HAP-1 (cell line): ENCODE measurements around the gene SLAIN2.

Experiments
- DNase-seq, 2 experiments: peaks; one replicate each; pipeline ENCODE4 v3.0.0-alpha.2; 2016 to 2020; ENCODE audit warnings: low spot score in 2 of 2
- H3K27me3 ChIP-seq: fragments of 250-450 bp; sonication (Bioruptor Pico); 2 replicates; pipeline ENCODE4 v1.5.1; 2020; ENCODE audit warnings: low read depth, mild to moderate bottlenecking, moderate library complexity
- H3K36me3 ChIP-seq: fragments of 250-450 bp; sonication (Bioruptor Pico); replicated peaks from 2 replicates; pipeline ENCODE4 v1.5.1; 2020; ENCODE audit warnings: mild to moderate bottlenecking
- H3K4me1 ChIP-seq: fragments of 250-450 bp; sonication (Bioruptor Pico); 2 replicates; pipeline ENCODE4 v1.5.1; 2020; ENCODE audit warnings: mild to moderate bottlenecking
- H3K4me3 ChIP-seq: fragments of 250-450 bp; sonication (Bioruptor Pico); 2 replicates; pipeline ENCODE4 v1.5.1; 2020; ENCODE audit warnings: mild to moderate bottlenecking, moderate library complexity
- H3K9me3 ChIP-seq: fragments of 250-450 bp; sonication (Bioruptor Pico); 2 replicates; pipeline ENCODE4 v1.5.1; 2020; ENCODE audit warnings: mild to moderate bottlenecking, moderate library complexity
- in situ Hi-C: fragments of 300-500 bp; cut with MboI; formaldehyde crosslinking; loops from 3 replicates; pipeline ENCODE4 v1.14.3; 2020; ENCODE audit warnings: low sequenced_read_pairs, inconsistent platforms, mixed read lengths

SLAIN2 gene

DNA sequence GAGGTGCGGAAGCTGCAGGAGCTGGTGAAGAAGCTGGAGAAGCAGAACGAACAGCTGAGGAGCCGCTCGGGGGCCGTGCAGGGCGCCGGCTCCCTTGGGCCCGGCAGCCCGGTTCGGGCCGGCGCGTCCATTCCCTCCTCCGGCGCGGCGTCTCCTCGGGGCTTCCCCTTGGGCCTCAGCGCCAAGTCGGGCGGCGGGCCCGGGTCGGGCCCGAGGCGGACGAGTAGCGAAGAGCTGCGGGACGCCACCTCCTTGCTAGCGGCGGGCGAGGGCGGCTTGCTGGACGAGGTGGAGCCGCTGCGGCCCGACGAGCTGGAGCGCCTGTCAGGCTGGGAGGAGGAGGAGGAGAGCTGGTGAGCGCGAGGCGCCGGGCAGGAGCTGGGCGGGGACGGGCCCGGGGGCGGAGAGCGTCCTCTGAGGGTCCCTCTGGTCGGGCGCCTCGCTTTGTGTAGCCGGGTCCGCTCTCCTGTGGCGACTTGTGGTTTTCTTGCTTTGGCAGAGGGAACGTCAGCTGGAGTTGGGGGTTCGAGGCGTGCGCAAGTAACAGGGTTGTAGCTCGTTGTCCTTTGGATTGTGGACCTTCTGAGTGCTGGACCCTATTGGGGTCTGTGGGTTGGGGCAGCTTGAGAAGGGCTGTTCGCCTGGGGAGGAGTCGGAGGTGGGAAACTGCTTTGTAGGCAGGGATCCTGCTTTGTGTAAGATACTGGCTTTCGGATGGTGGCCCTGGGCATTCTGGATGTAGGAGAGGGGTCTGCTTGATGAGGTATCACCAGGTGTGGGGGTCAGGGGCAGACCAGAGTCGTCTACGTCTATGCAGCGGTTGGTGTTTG, 662 bp downstream of the SLAIN2 start:
- peak; percentile 64 to 77 for DNase-seq
- peaks cover 4% of the 10 kb centered on the region; the same call in 1 of the 2 replicates for H3K36me3 ChIP-seq
- peak overlapping the region; percentile 89 for H3K4me3 ChIP-seq
- no peaks in the 10 kb centered on the region for H3K9me3 ChIP-seq
- in situ Hi-C loops: no loop called here
- no peaks in the 10 kb centered on the region for H3K27me3 ChIP-seq
- peaks cover 26% of the 10 kb centered on the region for H3K4me1 ChIP-seq

DNA sequence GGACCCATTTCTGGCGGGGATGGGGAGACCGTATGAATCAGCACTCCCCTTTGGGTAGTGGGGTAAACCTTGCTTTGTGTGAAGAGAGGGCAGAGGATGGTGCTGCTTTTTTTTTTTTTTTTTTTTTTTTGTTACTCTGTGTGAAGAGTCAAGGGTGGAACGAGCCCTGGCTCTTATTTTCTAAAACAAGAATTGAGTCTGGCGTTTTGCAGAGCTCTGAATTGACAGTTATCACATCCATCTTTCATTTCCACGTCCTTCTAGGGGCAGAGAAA, 1.2 kb downstream of the SLAIN2 start:
- Histone ChIP-seq H3K36me3 (peaks cover 4% of the 10 kb centered on the region; the same call in 1 of the 2 replicates), H3K4me1 (peaks cover 26% of the 10 kb centered on the region), H3K9me3 (no peaks in the 10 kb centered on the region), H3K27me3 (no peaks in the 10 kb centered on the region), H3K4me3 (peak overlapping the region; percentile 89)
- in situ Hi-C loops: no loop called here
- no peak for DNase-seq

- no peak for DNase-seq
- H3K4me3 ChIP-seq: peak overlapping the region; percentile 89
- in situ Hi-C loops: no loop called here
These were observed 1.7 kb downstream of the SLAIN2 start for GRCh38 chr4:48343035-48343434.

GRCh38 chr4:48343551-48343950, 2.2 kb downstream of the SLAIN2 start:
- Histone ChIP-seq H3K27me3 (no peaks in the 10 kb centered on the region), H3K4me3 (no peak overlapping the region), H3K4me1 (peaks cover 26% of the 10 kb centered on the region), H3K9me3 (no peaks in the 10 kb centered on the region), H3K36me3 (peaks cover 4% of the 10 kb centered on the region; the same call in 1 of the 2 replicates)
- in situ Hi-C loops: no loop called here
- no peak for DNase-seq

More at GRCh38 chr4:48343035-48343434, 1.7 kb downstream of the SLAIN2 start:
- H3K4me1 ChIP-seq: peaks cover 26% of the 10 kb centered on the region
- H3K36me3 ChIP-seq: peaks cover 4% of the 10 kb centered on the region; the same call in 1 of the 2 replicates
- no peaks in the 10 kb centered on the region for H3K27me3 ChIP-seq
- H3K9me3 ChIP-seq: no peaks in the 10 kb centered on the region

- in situ Hi-C loops: no loop called here
- H3K4me1 ChIP-seq: peaks cover 20% of the 10 kb centered on the region
- no peak for DNase-seq
- H3K27me3 ChIP-seq: no peaks in the 10 kb centered on the region
- H3K4me3 ChIP-seq: no peak overlapping the region
- H3K36me3 ChIP-seq: peaks cover 4% of the 10 kb centered on the region; the same call in 1 of the 2 replicates
- H3K9me3 ChIP-seq: no peaks in the 10 kb centered on the region
These were observed 4.2 kb downstream of the SLAIN2 start for GRCh38 chr4:48345542-48345941.

- no peaks in the 10 kb centered on the region for H3K27me3 ChIP-seq
- H3K9me3 ChIP-seq: no peaks in the 10 kb centered on the region
- no peak overlapping the region for H3K4me3 ChIP-seq
- H3K4me1 ChIP-seq: peaks cover 20% of the 10 kb centered on the region
- in situ Hi-C loops: no loop called here
- H3K36me3 ChIP-seq: peaks cover 2% of the 10 kb centered on the region; the same call in 1 of the 2 replicates
- no peak for DNase-seq
These were observed 5.3 kb downstream of the SLAIN2 start for GRCh38 chr4:48346594-48346993.

DNA sequence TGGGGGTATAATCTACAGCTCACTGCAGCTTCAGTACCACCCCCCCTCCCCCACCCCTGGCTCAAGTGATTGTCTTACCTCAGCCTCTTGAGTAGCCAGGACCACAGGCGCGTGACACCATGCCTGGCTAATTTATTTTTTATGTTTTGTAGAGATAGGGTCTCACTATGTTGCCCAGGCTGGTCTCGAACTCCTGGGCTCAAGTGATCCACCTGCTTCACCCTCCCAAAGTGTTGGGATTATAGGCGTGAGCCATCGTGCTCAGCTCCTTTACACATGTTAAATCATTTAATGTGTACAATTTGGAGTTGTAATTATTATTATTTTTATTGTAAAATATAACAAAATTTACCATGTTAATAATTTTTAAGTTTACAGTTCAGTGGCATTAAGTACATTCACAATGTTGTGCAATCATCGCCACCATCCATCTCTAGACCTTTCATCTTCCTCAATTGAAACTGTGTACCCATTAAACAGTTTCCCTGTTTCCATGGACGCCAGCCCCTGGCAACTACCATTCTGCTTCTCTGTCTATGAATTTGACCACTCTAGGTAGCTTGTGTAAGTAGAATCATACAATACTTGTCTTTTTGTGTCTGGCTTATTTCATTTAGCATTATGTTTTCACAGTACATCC, 6.1 kb downstream of the SLAIN2 start:
- H3K36me3 ChIP-seq: no peaks in the 10 kb centered on the region
- H3K4me3 ChIP-seq: no peak overlapping the region
- H3K27me3 ChIP-seq: no peaks in the 10 kb centered on the region
- in situ Hi-C loops: no loop called here
- peaks cover 20% of the 10 kb centered on the region for H3K4me1 ChIP-seq
- DNase-seq: no peak
- no peaks in the 10 kb centered on the region for H3K9me3 ChIP-seq

DNA sequence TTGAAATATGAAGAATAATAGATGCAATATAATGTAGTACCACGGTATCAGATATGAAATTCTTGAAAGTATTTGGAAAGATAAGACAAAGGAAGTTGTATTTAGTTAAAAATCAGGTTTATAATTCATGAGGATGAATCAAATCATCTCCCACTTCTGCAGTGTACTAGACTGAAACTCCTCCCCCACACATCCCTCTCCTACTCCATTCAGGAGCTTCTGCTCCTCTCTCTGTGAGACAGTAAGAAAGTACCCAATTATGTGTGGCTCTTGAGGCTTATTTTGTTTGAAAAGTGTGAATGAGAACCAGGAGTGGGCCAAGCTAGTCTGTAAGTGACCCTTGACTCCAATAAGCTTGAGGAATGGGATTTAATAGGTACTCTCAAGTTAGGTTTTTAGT, 9.5 kb downstream of the SLAIN2 start:
- DNase-seq: no peak
- H3K4me3 ChIP-seq: no peak overlapping the region
- no peaks in the 10 kb centered on the region for H3K36me3 ChIP-seq
- no peaks in the 10 kb centered on the region for H3K27me3 ChIP-seq
- in situ Hi-C loops: no loop called here
- peaks cover 11% of the 10 kb centered on the region for H3K4me1 ChIP-seq
- 0 out of 2 replicates have a peak, but pooled peaks cover 2% of the 10 kb centered on the region for H3K9me3 ChIP-seq

DNA sequence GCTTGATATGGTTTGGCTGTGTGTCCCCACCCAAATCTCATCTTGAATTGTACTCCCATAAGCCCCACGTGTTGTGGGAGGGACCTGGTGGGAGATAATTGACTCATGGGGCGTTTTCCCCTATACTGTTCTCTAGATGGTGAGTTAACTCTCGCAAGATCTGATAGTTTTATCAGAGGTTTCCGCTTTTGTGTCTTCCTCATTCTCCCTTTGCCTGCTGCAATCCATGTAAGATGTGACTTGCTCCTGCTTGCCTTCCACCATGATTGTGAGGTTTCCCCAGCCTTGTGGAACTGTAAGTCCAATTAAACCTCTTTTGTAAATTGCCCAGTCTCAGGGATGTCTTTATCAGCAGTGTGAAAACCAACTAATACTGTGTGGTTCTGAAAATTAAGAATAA, 11.5 kb downstream of the SLAIN2 start:
- no peaks in the 10 kb centered on the region for H3K36me3 ChIP-seq

DNA sequence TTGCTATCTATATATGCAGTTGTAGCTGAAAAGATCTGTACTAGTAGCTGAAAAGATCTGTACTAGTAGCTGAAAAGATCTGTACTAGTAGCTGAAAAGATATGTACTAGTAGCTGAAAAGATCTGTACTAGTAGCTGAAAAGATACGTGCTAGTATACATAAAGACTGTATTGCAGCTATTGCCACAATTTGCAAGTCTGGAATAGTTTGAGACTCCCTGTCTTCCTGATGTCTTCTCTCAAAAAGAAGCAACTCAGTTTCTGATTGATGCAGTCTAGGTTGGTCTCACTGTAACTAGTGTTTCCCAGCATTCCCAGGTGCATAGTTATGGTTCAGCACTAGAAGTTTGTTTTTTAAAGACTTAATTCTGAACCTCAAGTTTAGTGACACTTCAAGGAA, 15.0 kb downstream of the SLAIN2 start:
- in situ Hi-C loops: no loop called here
- DNase-seq: no peak
- H3K4me3 ChIP-seq: no peak overlapping the region
- H3K36me3 ChIP-seq: no peaks in the 10 kb centered on the region
- H3K4me1 ChIP-seq: peaks cover 22% of the 10 kb centered on the region
- no peaks in the 10 kb centered on the region for H3K27me3 ChIP-seq
- H3K9me3 ChIP-seq: 0 out of 2 replicates have a peak, but pooled peaks cover 2% of the 10 kb centered on the region

More for the DNA sequence above, 11.5 kb downstream of the SLAIN2 start:
- Histone ChIP-seq H3K4me1 (peaks cover 9% of the 10 kb centered on the region), H3K27me3 (no peaks in the 10 kb centered on the region), H3K9me3 (0 out of 2 replicates have a peak, but pooled peaks cover 2% of the 10 kb centered on the region), H3K4me3 (no peak overlapping the region)
- in situ Hi-C loops: no loop called here
- DNase-seq: no peak

- Histone ChIP-seq H3K4me3 (no peak overlapping the region), H3K4me1 (peaks cover 14% of the 10 kb centered on the region), H3K36me3 (no peaks in the 10 kb centered on the region), H3K27me3 (no peaks in the 10 kb centered on the region), H3K9me3 (no peaks in the 10 kb centered on the region)
- DNase-seq: peak; percentile 23 to 53
- in situ Hi-C loops: no loop called here
These were observed 19.1 kb downstream of the SLAIN2 start for GRCh38 chr4:48360285-48361011.

DNA sequence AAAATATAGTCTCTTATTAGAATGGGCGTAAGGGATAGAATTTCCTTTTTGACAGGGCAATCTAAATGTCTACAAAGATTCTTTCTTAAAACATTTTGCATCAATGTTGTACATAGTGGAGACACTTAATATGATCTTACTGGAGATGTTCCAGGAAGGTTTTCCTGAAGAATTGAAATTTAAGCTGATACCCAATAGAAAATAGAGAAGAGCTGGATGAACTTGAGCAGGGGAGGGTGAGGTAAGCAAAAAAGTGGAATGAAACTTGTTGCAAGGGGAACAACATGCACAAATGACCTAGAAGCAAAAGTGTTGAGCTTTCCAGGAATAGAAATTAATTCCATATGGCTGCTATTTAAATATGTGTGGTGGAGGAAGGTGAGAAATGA, 19.7 kb downstream of the SLAIN2 start:
- H3K9me3 ChIP-seq: no peaks in the 10 kb centered on the region
- peaks cover 15% of the 10 kb centered on the region for H3K4me1 ChIP-seq
- no peaks in the 10 kb centered on the region for H3K27me3 ChIP-seq
- in situ Hi-C loops: no loop called here
- H3K36me3 ChIP-seq: no peaks in the 10 kb centered on the region
- DNase-seq: no peak
- no peak overlapping the region for H3K4me3 ChIP-seq

DNA sequence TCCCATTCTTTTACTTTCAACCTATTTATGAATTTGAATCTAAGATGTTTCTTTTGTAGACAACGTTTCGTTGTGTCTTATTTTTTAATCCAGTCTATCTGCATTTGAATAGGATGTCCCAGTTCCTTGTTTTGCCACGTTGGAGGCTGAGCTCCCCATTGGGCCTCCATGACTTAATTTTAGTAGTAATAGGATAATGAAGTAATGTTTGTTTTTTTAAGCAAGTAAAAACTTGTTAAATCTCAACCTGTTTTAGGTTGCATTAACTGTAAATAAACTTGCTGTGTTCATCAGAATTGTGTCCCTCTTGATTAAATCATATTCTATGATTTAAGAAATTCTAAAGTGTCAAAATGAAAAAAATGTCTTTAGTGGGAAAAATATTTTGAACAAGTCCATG, 25.3 kb downstream of the SLAIN2 start:
- Histone ChIP-seq H3K27me3 (no peaks in the 10 kb centered on the region), H3K4me3 (no peak overlapping the region), H3K36me3 (peaks cover 21% of the 10 kb centered on the region), H3K4me1 (peaks cover 24% of the 10 kb centered on the region), H3K9me3 (no peaks in the 10 kb centered on the region)
- DNase-seq: no peak
- in situ Hi-C loops: no loop called here

- peaks cover 25% of the 10 kb centered on the region for H3K36me3 ChIP-seq
- in situ Hi-C loops: no loop called here
- H3K4me1 ChIP-seq: peaks cover 27% of the 10 kb centered on the region
- H3K9me3 ChIP-seq: no peaks in the 10 kb centered on the region
- no peaks in the 10 kb centered on the region for H3K27me3 ChIP-seq
- DNase-seq: no peak
- no peak overlapping the region for H3K4me3 ChIP-seq
These were observed 25.7 kb downstream of the SLAIN2 start for GRCh38 chr4:48367016-48367415.
